ENCODE data around the gene PRKCZ.

PRKCZ gene

DNA sequence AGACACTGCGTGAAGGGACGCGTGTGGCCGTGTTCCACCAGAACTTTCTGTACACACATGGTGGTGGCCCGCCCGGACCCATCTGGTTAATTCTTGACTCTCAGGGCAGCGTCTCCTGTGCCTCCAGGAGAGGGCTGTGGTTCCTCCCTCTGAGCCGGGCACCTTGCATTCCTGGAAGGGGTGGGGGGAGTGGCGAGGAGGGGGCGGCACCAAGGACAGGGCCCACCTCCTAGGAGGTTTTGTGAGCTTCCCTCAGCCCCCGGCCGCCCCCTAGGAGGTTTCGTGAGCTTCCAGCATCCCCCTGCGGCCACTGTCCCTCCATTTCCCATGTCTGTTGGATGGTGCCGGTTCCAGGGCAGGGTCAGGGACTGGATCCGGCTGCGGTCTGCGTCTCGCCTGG is 115.4 kb downstream of the PRKCZ start:
- in situ Hi-C loops (cut with HindIII; ENCODE audit: low sequenced_read_pairs): no loop called here
- TF ChIP-seq, protein P1, sequence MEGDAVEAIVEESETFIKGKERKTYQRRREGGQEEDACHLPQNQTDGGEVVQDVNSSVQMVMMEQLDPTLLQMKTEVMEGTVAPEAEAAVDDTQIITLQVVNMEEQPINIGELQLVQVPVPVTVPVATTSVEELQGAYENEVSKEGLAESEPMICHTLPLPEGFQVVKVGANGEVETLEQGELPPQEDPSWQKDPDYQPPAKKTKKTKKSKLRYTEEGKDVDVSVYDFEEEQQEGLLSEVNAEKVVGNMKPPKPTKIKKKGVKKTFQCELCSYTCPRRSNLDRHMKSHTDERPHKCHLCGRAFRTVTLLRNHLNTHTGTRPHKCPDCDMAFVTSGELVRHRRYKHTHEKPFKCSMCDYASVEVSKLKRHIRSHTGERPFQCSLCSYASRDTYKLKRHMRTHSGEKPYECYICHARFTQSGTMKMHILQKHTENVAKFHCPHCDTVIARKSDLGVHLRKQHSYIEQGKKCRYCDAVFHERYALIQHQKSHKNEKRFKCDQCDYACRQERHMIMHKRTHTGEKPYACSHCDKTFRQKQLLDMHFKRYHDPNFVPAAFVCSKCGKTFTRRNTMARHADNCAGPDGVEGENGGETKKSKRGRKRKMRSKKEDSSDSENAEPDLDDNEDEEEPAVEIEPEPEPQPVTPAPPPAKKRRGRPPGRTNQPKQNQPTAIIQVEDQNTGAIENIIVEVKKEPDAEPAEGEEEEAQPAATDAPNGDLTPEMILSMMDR (IDR thresholded peaks at IDR 0.05; ENCODE audit: low read depth, low read length): no peak
- H3K4me3 ChIP-seq (ENCODE audit: low read depth, low read length): no peak overlapping the region
- DNase-seq (ENCODE audit: low read depth, low spot score): no peak

DNA sequence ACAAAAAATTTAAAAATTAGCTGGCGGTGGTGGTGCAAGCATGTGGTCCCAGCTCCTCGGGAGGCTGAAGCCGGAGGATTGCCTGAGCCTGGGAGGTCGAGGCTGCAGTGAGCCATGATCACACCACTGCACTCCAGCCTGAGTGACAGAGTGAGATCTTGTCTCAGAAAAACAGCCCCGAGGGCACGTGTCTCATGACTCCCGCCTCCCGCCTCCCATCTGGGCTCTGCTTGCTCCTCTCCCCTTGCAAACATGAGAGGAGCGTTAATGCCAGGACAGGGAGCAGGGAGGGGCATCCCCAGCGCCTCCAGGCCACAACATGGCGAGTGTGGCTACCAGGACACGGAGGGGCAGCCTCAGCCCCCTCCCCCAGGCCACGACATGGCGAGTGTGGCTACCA is 116.0 kb downstream of the PRKCZ start:
- in situ Hi-C loops (cut with HindIII; ENCODE audit: low sequenced_read_pairs): no loop called here
- DNase-seq (ENCODE audit: low read depth, low spot score): no peak
- TF ChIP-seq, protein P1 (IDR thresholded peaks at IDR 0.05; ENCODE audit: low read depth, low read length): no peak
- H3K4me3 ChIP-seq (ENCODE audit: low read depth, low read length): no peak overlapping the region

DNA sequence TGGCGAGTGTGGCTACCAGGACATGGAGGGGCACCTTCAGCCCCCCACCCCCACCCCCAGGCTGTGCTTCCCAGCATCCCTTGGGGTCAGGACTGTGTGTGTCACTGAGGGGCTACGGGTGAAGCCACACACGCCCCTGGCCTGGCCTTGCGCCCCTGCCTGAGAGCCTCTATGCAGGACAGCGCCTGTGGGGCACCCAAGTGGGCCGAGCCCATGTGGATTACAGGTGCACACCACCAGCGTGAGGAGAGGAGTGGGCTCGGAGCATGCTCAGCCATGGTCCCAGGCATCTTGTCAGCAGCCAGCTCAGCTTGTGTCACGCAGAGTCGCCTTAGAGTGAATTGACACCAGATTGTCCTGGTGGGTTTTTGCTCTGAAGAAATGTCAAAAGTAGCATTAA is 116.5 kb downstream of the PRKCZ start:
- in situ Hi-C loops (cut with HindIII; ENCODE audit: low sequenced_read_pairs): no loop called here
- H3K4me3 ChIP-seq (ENCODE audit: low read depth, low read length): no peak overlapping the region
- DNase-seq (ENCODE audit: low read depth, low spot score): no peak
- TF ChIP-seq, protein P1 (IDR thresholded peaks at IDR 0.05; ENCODE audit: low read depth, low read length): no peak

DNA sequence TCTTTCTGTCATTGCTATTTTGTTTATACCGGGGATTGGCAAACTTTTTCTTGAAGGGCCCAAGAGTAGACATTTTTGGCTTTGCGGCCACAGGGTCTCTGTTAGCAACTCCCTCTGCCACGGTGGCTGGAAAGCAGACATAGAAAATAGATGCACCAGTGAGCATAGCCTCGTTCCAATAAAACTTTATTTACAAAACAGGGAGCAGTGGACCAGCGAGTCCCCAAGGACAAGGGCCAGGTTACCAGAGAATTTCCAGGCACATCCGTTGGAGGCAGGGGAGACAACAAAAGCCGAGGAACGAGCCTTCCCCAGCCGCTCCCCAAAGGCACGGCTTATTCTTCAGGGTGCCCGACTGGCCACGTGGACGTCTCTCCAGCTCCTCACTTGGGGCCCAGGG is 117.9 kb downstream of the PRKCZ start:
- in situ Hi-C loops (cut with HindIII; ENCODE audit: low sequenced_read_pairs): no loop called here
- no peak overlapping the region for H3K4me3 ChIP-seq (ENCODE audit: low read depth, low read length)
- TF ChIP-seq, protein P1 (IDR thresholded peaks at IDR 0.05; ENCODE audit: low read depth, low read length): no peak
- DNase-seq (ENCODE audit: low read depth, low spot score): no peak

DNA sequence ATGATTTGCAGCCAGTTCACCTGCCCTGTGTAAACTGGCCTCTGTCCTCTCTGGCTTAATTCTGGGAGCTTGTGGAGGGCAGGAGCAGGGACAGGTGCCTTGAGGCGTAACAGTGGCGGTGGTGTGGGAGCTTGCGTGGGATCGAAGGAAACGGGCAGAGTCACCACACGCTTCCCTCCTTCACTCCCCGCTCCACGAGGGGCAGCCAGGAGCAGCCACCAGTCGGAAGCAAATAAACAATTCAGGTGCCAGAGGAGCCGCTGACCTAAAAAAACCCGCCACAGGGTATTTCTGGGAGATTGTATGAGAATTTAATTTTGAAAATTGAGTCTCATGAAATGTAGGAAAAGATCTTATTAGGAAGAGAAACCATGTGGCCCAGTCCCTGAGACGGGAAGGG is 118.3 kb downstream of the PRKCZ start:
- in situ Hi-C loops (cut with HindIII; ENCODE audit: low sequenced_read_pairs): no loop called here

DNA sequence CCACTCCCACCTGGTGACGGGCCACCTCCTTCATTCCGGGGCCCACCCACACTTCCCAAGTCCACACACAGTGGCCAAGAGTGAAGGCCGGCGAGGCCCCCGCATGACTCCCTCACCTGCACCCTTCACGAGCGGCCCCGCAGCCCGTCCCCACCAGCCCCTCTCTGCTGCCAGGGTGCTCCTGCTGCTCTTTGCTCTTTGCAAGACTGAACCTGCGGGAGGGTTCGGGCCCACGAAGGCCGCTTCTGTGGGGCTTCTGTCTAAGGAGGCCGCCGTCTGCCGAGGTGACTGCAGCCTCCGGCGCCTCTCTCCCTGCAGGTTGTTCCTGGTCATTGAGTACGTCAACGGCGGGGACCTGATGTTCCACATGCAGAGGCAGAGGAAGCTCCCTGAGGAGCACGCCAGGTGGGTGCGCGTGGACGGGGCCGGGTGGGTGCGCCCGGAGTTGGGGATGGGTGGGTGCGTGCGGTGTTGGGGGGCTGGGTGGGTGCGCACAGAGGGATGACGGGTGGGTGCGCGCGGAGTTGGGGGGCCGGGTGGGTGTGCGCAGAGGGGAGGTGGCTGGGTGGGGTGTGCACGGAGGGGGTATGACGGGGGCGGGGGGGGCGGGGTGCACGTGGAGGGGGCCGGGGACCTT is 119.1 kb downstream of the PRKCZ start:
- TF ChIP-seq, protein P1 (IDR thresholded peaks at IDR 0.05; ENCODE audit: low read depth, low read length): no peak
- in situ Hi-C loops (cut with HindIII; ENCODE audit: low sequenced_read_pairs): no loop called here
- no peak overlapping the region for H3K4me3 ChIP-seq (ENCODE audit: low read depth, low read length)
- DNase-seq (ENCODE audit: low read depth, low spot score): no peak

More for the DNA sequence above, 118.3 kb downstream of the PRKCZ start:
- H3K4me3 ChIP-seq (ENCODE audit: low read depth, low read length): no peak overlapping the region
- DNase-seq (ENCODE audit: low read depth, low spot score): no peak
- TF ChIP-seq, protein P1 (IDR thresholded peaks at IDR 0.05; ENCODE audit: low read depth, low read length): no peak

Data from astrocyte of the spinal cord (primary cell).